Gastrocnemius medialis (tissue), 4 donors: ENCODE data around the gene CLIC2.

Experiments used
- CTCF ChIP-seq, 5 experiments: fragments of 450-650 bp in 3 of 5; fragments of 200-600 bp in 2 of 5; sonication (generic) in 2 of 5; IDR thresholded peaks in 4 of 5; conservative IDR thresholded peaks in 1 of 5; 1 replicate in 4 of 5; 2 replicates in 1 of 5; pipeline ENCODE4 v1.5.1; 2016 to 2019; ENCODE audit warnings: antibody characterized with exemption in 5 of 5, mild to moderate bottlenecking in 3 of 5, moderate library complexity in 3 of 5
- POLR2A ChIP-seq, 2 donors: fragments of 450-650 bp; IDR thresholded peaks; one replicate each; pipeline ENCODE4 v1.6.1; 2017; ENCODE audit warnings: antibody characterized with exemption in 2 of 2, mild to moderate bottlenecking in 2 of 2, moderate library complexity in 2 of 2

GRCh38 chrX:155259752-155260151 lies 74.7 kb downstream of the CLIC2 start:
- TF ChIP-seq CTCF (IDR thresholded peaks at IDR 0.05 in 4 of 5, conservative IDR thresholded peaks at IDR 0.05 in 1 of 5) (no peak), POLR2A (IDR thresholded peaks at IDR 0.05) (no peak)
